SK-MEL-5 (cell line): ENCODE data around the gene FARP1. TPM values are rescaled to one million over a fixed set of nuclear protein-coding genes. Genes with fewer than 3 reads are reported as not detected.

Source experiments
- DNase-seq: peaks from one replicate; pipeline ENCODE4 v3.0.0-alpha.2; 2016; ENCODE audit warnings: low read depth, low spot score
- in situ Hi-C: cut with HindIII; loops from 2 replicates; pipeline ENCODE4 v1.10.0; 2016; ENCODE audit warnings: low sequenced_read_pairs, high pct_unique_total_duplicates, low pct_unique_long_range_greater_than_20kb
- total RNA-seq: library from RNA; depleted of rRNA; stranded (reverse); fragments of >200 nt; shearing (Covaris generic); gene quantifications from 2 replicates; pipeline ENCODE4 v1.2.3, GENCODE V29; 2014

The FARP1 gene
- total RNA-seq, 1 experiment from 2014 or later = 39.8 TPM

- in situ Hi-C loops = no loop called here
- peak; percentile 70 for DNase-seq
These were observed 158.2 kb downstream of the FARP1 start for GRCh38 chr13:98300956-98301641.

GRCh38 chr13:98301721-98302120 is 158.8 kb downstream of the FARP1 start:
- DNase-seq = no peak
- in situ Hi-C loops = no loop called here

GRCh38 chr13:98303858-98304257 is 161.0 kb downstream of the FARP1 start:
- no peak for DNase-seq
- in situ Hi-C loops = no loop called here

GRCh38 chr13:98305670-98306069 is 162.8 kb downstream of the FARP1 start:
- in situ Hi-C loops = no loop called here

GRCh38 chr13:98307463-98308085 is 164.7 kb downstream of the FARP1 start:
- in situ Hi-C loops = no loop called here

More at GRCh38 chr13:98305670-98306069, 162.8 kb downstream of the FARP1 start:
- no peak for DNase-seq

GRCh38 chr13:98308086-98308911 is 165.4 kb downstream of the FARP1 start:
- no peak for DNase-seq
- in situ Hi-C loops = no loop called here

More at GRCh38 chr13:98307463-98308085, 164.7 kb downstream of the FARP1 start:
- no peak for DNase-seq

GRCh38 chr13:98309569-98310335 is 166.9 kb downstream of the FARP1 start:
- in situ Hi-C loops = no loop called here
- DNase-seq = no peak

GRCh38 chr13:98310485-98311199 is 167.7 kb downstream of the FARP1 start:
- in situ Hi-C loops = no loop called here

GRCh38 chr13:98311200-98311548 is 168.3 kb downstream of the FARP1 start:
- DNase-seq = no peak
- in situ Hi-C loops = no loop called here

More at GRCh38 chr13:98310485-98311199, 167.7 kb downstream of the FARP1 start:
- no peak for DNase-seq

- in situ Hi-C loops = no loop called here
These were observed 169.7 kb downstream of the FARP1 start for GRCh38 chr13:98312606-98313005.

GRCh38 chr13:98313023-98313921 is 170.4 kb downstream of the FARP1 start:
- peak; percentile 39 for DNase-seq
- in situ Hi-C loops = no loop called here

More at GRCh38 chr13:98312606-98313005, 169.7 kb downstream of the FARP1 start:
- no peak for DNase-seq

- DNase-seq = no peak
- in situ Hi-C loops = no loop called here
These were observed 171.0 kb downstream of the FARP1 start for GRCh38 chr13:98313922-98314292.

GRCh38 chr13:98315466-98315865 is 172.6 kb downstream of the FARP1 start:
- in situ Hi-C loops = no loop called here
- DNase-seq = no peak

GRCh38 chr13:98315902-98316301 is 173.0 kb downstream of the FARP1 start:
- DNase-seq = no peak
- in situ Hi-C loops = no loop called here

- in situ Hi-C loops = no loop called here
- DNase-seq = no peak
These were observed 174.8 kb downstream of the FARP1 start for GRCh38 chr13:98317573-98318171.

- in situ Hi-C loops = no loop called here
- no peak for DNase-seq
These were observed 175.5 kb downstream of the FARP1 start for GRCh38 chr13:98318263-98318878.
